Measurements from ENCODE around the gene SPR. TPM values are rescaled to one million over a fixed set of nuclear protein-coding genes. Genes with fewer than 3 reads are reported as not detected.

Gene SPR
- total and polyA plus RNA-seq, 4 experiments from 2014 or later, result 0.58 TPM; not detected in 3

DNA sequence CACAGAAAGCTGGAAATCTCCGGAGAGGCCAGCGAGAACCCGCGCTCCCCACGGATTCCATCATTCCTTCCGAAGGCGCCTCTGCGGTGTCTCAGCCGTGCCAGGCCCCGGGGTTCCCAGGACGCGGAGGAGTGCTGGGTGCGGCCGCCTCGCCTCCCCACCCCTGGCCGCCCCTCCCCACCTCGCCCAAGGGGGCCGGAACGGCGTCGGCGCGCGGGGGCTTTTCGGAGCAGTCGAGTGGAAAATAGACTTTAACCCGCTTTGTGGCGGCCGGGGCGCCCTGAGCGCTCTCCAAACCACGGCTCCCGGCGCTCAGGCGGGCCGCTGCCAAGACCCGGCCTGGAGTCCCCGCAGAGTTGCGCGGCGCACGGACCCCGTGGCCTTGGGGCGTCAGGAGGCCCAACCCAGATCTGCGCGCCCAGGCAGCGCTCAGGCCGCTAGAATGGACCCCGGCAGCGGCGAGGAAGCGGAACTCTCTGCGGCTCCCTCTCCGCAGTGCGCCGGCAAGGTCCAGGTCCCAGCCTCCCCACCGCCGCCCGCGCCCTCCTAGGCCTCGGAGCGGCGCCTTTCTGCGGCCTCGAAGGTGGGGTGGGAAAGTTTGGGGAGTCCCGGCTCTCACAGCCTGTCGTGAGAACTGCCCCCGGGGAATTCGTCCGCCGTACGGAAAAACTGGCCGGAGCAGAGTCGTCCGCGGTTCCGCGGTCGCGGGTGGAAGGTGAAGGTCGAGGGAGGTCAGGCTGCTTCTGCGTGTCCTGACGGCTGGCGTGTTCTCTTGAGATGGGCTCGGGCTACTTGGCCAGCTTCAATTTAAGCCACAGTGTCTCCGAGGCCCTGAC is 28.9 kb downstream of the SPR start:
- no peak overlapping the region for H3K27ac ChIP-seq (ENCODE audit: low read depth, low read length)
- H3K36me3 ChIP-seq (ENCODE audit: insufficient read depth, low read length), result no peaks in the 10 kb centered on the region
- peaks cover 0 to 5% (median 0%) of the 10 kb centered on the region in 8 donors for H3K9me3 Mint-ChIP-seq
- intact Hi-C loops (cut with micrococcal nuclease), result no loop called here
- ChIA-PET POLR2A (ENCODE audit: partially characterized antibody) (interaction anchor here (2.1 kb wide), 1 partner anchor 11 kb away, joined by 7 read pairs; no protein-coding TSS in a partner anchor), CTCF (ENCODE audit: partially characterized antibody) (interaction anchor here (1.6 kb wide), 1 partner anchor 29 kb away, joined by 5 read pairs; the partner anchor contains the start of gene SPR)
- H3K4me3 ChIP-seq (ENCODE audit: low read length in 2 of 2), result peak overlapping the region in 1 of 2 donors; percentile 48
- peaks cover 67% of the 10 kb centered on the region for H3K27me3 ChIP-seq (ENCODE audit: insufficient read depth, low read length)
- H3K36me3 Mint-ChIP-seq, result peaks cover 0 to 3% of the 10 kb centered on the region in 2 donors
- peaks cover 18 to 52% (median 33%) of the 10 kb centered on the region in 4 donors for H3K4me1 Mint-ChIP-seq
- H3K27me3 Mint-ChIP-seq, result peaks cover 58 to 59% of the 10 kb centered on the region in 2 donors
- DNase-seq, result peak in 4 of 5 donors; percentile 36 to 52 (median 46)
- H3K4me1 ChIP-seq (ENCODE audit: insufficient read depth, low read length), result peaks cover 45% of the 10 kb centered on the region
- H3K9me3 ChIP-seq (ENCODE audit: control insufficient read depth in 1 of 2, low read length in 2 of 2), result no peaks in the 10 kb centered on the region
- H3K4me3 Mint-ChIP-seq, result peak overlapping the region; percentile 73 to 89 (median 82)
- peak overlapping the region in 1 of 7 donors; percentile 30 for H3K27ac Mint-ChIP-seq

DNA sequence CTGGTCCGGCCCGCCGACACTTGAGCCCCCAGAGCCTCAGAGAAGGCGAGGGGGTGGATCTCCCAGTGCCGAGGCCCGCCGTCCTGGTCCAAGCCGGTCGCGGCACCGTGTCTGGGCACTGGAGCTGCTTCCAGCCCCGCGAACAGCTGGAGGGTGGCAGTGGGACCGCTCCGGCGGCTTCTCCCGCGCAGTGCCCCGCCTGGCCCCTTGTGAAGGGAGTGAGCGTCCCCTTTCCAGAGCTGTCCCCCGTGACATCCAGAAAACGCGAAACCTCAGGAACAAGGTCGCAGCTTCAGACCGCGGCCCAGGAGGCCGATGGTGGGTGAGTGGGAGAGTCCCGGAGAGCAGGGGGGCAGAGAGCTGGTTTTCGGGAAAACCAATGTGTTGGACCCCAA is 29.5 kb downstream of the SPR start:
- Histone ChIP-seq H3K27me3 (ENCODE audit: insufficient read depth, low read length) (peaks cover 69% of the 10 kb centered on the region), H3K4me3 (ENCODE audit: low read length in 2 of 2) (peak overlapping the region in 1 of 2 donors; percentile 48), H3K27ac (ENCODE audit: low read depth, low read length) (no peak overlapping the region), H3K4me1 (ENCODE audit: insufficient read depth, low read length) (peaks cover 45% of the 10 kb centered on the region), H3K9me3 (ENCODE audit: control insufficient read depth in 1 of 2, low read length in 2 of 2) (no peaks in the 10 kb centered on the region), H3K36me3 (ENCODE audit: insufficient read depth, low read length) (no peaks in the 10 kb centered on the region)
- CTCF ChIA-PET (ENCODE audit: partially characterized antibody), result no interaction called here
- intact Hi-C loops (cut with micrococcal nuclease), result no loop called here
- Mint-ChIP-seq H3K4me1 (peaks cover 18 to 52% (median 33%) of the 10 kb centered on the region in 4 donors), H3K36me3 (peaks cover 0 to 3% of the 10 kb centered on the region in 2 donors), H3K9me3 (peaks cover 0 to 5% (median 0%) of the 10 kb centered on the region in 8 donors), H3K27ac (peak overlapping the region in 2 of 7 donors; percentile 12 to 30), H3K4me3 (peak overlapping the region; percentile 73 to 87 (median 82)), H3K27me3 (peaks cover 57 to 60% of the 10 kb centered on the region in 2 donors)
- no peak for DNase-seq
- POLR2A ChIA-PET (ENCODE audit: partially characterized antibody), result interaction anchor here (2.1 kb wide), 1 partner anchor 10 kb away, joined by 7 read pairs; no protein-coding TSS in a partner anchor

DNA sequence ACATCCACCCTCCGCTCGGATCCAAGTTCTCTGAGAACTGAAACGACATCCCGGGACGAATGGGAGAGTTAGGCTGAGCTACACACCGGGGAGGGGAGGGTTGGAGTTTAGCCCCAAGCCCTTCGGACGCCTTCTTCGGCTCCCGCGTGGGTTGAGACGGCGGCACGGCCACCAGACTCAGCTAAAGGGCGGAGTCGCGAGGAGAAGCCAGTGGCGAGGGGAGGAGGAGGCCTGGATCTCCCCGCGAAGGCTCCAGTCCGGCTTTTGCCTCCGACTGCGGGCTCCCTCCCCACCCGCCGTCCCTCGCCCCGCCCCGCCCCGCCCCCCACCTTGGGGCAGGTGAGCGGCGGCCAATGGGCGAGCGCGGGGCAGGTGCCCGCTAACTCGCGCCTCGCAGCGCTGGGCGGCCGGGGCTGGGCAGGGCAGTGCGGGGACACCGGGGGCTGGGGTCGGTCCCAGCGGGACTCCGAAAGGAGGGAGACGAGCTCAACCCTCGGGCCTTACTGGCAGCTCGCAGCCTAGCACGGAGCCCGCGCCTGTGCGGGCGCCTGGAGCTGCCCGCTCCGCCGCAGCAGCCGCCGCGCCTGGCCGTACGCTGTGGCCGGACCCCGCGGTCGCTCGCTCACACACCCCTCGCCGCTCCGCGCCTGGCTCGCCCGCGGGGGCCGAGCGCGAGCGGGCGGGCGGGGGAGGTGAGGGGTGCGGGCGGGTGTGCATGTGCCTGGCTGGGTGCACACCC is 30.1 kb downstream of the SPR start, which contains the start of gene EMX1:
TSS of gene EMX1 (plus strand) at position 382 of the 739 bp plus-strand sequence. CDS start at position 716, 334 bp downstream.
- Histone ChIP-seq H3K4me3 (ENCODE audit: low read length in 2 of 2) (peak within 1 kb of the TSS in 1 of 2 donors; percentile 48), H3K4me1 (ENCODE audit: insufficient read depth, low read length) (peaks cover 45% of the 10 kb centered on the region), H3K27me3 (ENCODE audit: insufficient read depth, low read length) (peaks cover 75% of the 10 kb centered on the region), H3K27ac (ENCODE audit: low read depth, low read length) (no peak within 1 kb of the TSS), H3K9me3 (ENCODE audit: control insufficient read depth in 1 of 2, low read length in 2 of 2) (no peaks in the 10 kb centered on the region), H3K36me3 (ENCODE audit: insufficient read depth, low read length) (no peaks in the 10 kb centered on the region)
- peak in 4 of 5 donors; percentile 40 to 59 (median 52) for DNase-seq
- ChIA-PET POLR2A (ENCODE audit: partially characterized antibody) (interaction anchor here (2.1 kb wide), 1 partner anchor 10 kb away, joined by 7 read pairs; no protein-coding TSS in a partner anchor), CTCF (ENCODE audit: partially characterized antibody) (interaction anchor here (0.6 to 1.0 kb wide), 4 partner anchors 11 to 53 kb away, joined by 3 read pairs; partner anchors contain the start of gene SPR)
- intact Hi-C loops (cut with micrococcal nuclease), result no loop called here
- Mint-ChIP-seq H3K4me3 (peak within 1 kb of the TSS; percentile 73 to 87 (median 82)), H3K27me3 (peaks cover 56 to 60% of the 10 kb centered on the region in 2 donors), H3K9me3 (peaks cover 0 to 5% (median 0%) of the 10 kb centered on the region in 8 donors), H3K27ac (peak within 1 kb of the TSS in 2 of 7 donors; percentile 12 to 30), H3K4me1 (peaks cover 18 to 52% (median 33%) of the 10 kb centered on the region in 4 donors), H3K36me3 (peaks cover 0 to 3% of the 10 kb centered on the region in 2 donors)

DNA sequence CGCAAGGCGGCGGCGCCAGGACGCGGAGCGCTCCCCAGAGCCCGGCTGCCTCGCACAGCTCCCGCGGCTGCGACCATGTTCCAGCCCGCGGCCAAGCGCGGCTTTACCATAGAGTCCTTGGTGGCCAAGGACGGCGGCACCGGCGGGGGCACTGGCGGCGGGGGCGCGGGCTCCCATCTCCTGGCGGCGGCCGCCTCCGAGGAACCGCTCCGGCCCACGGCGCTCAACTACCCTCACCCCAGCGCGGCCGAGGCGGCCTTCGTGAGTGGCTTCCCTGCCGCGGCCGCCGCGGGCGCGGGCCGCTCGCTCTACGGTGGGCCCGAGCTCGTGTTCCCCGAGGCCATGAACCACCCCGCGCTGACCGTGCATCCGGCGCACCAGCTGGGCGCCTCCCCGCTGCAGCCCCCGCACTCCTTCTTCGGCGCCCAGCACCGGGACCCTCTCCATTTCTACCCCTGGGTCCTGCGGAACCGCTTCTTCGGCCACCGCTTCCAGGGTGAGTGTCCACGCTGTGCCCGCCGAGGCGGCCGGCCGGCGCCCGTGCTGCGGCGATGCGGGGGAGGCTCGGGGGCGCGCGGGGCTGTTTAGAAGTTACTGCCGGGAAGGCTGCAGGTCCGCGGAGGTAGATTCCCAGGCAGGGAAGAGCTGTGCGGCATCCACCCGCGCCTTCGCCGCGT is 30.8 kb downstream of the SPR start:
- intact Hi-C loops (cut with micrococcal nuclease), result no loop called here
- H3K27me3 ChIP-seq (ENCODE audit: insufficient read depth, low read length), result peaks cover 76% of the 10 kb centered on the region
- peaks cover 45% of the 10 kb centered on the region for H3K4me1 ChIP-seq (ENCODE audit: insufficient read depth, low read length)
- no peaks in the 10 kb centered on the region for H3K36me3 ChIP-seq (ENCODE audit: insufficient read depth, low read length)
- peaks cover 18 to 54% (median 33%) of the 10 kb centered on the region in 4 donors for H3K4me1 Mint-ChIP-seq
- peaks cover 0 to 3% of the 10 kb centered on the region in 2 donors for H3K36me3 Mint-ChIP-seq
- no peak overlapping the region for H3K4me3 ChIP-seq (ENCODE audit: low read length in 2 of 2)
- DNase-seq, result peak in 1 of 5 donors; percentile 21
- no peak overlapping the region for H3K27ac ChIP-seq (ENCODE audit: low read depth, low read length)
- POLR2A ChIA-PET (ENCODE audit: partially characterized antibody), result interaction anchor here (2.1 kb wide), 1 partner anchor 9 kb away, joined by 7 read pairs; no protein-coding TSS in a partner anchor
- CTCF ChIA-PET (ENCODE audit: partially characterized antibody), result interaction anchor here (0.6 to 1.0 kb wide), 4 partner anchors 10 to 54 kb away, joined by 3 read pairs; partner anchors contain the start of gene SPR
- H3K9me3 ChIP-seq (ENCODE audit: control insufficient read depth in 1 of 2, low read length in 2 of 2), result no peaks in the 10 kb centered on the region
- H3K4me3 Mint-ChIP-seq, result peak overlapping the region in 4 of 8 donors; percentile 67 to 80 (median 76)
- H3K9me3 Mint-ChIP-seq, result peaks cover 0 to 5% (median 0%) of the 10 kb centered on the region in 8 donors
- H3K27me3 Mint-ChIP-seq, result peaks cover 60 to 62% of the 10 kb centered on the region in 2 donors
- no peak overlapping the region for H3K27ac Mint-ChIP-seq

DNA sequence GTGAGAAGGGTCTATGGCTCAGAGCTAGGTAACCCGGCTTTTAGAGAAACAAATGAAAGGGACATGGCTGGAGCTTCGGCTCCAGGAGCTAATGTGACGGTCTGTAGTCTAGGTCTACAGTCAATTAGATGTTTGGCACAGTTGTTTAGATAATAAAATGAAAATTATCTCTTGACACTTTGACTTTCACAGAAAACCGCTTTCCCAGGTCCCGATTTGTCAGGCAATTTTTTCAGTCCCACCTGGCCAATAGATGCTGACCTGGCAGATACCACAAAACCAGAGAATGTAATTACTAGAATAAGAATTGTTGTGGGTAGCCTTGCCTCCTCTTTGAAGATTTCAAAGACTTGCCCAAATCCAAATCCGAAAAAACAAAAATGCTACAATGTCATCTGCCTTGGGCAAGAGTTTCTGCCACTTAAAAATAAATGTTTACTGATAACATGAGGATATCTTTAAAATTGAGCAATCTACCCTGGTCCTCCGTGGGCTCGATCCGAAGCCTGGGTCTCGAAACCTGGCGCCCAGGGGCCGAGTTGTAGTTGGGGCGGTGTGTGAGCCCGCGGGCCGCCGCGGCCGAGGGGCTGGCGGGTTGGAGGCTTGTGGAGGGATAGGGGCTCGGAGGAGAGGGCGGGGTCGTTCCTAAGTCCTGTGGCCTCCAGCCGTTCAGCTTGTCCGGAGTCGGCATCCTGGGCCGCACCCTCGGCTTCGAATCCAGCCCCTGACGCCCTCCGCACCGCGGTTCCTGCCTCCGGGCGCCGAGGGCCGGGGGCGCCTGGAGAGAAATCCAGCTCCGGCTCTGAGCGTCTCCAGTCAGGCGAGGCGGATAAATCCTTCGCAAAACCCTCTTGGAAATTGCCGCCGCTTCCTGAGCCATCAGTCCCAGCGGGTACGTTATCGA is 32.5 kb downstream of the SPR start:
- no peak for DNase-seq
- Mint-ChIP-seq H3K27ac (peak overlapping the region in 1 of 7 donors; percentile 18), H3K27me3 (peaks cover 51 to 56% of the 10 kb centered on the region in 2 donors), H3K9me3 (peaks cover 0 to 5% (median 0%) of the 10 kb centered on the region in 8 donors), H3K4me1 (peaks cover 14 to 49% (median 34%) of the 10 kb centered on the region in 4 donors), H3K4me3 (peak overlapping the region in 7 of 8 donors; percentile 40 to 80 (median 64)), H3K36me3 (peaks cover 0 to 3% of the 10 kb centered on the region in 2 donors)
- Histone ChIP-seq H3K4me1 (ENCODE audit: insufficient read depth, low read length) (peaks cover 44% of the 10 kb centered on the region), H3K27ac (ENCODE audit: low read depth, low read length) (no peak overlapping the region), H3K9me3 (ENCODE audit: control insufficient read depth in 1 of 2, low read length in 2 of 2) (no peaks in the 10 kb centered on the region), H3K36me3 (ENCODE audit: insufficient read depth, low read length) (no peaks in the 10 kb centered on the region), H3K4me3 (ENCODE audit: low read length in 2 of 2) (no peak overlapping the region), H3K27me3 (ENCODE audit: insufficient read depth, low read length) (peaks cover 72% of the 10 kb centered on the region)
- ChIA-PET POLR2A (ENCODE audit: partially characterized antibody) (no interaction called here), CTCF (ENCODE audit: partially characterized antibody) (no interaction called here)
- intact Hi-C loops (cut with micrococcal nuclease), result no loop called here

Data from CD4-positive, alpha-beta memory T cell (primary cell).